Stomach smooth muscle (tissue), 2 donors: ENCODE results near the gene SLCO4A1.

Experiments used
- H3K27ac ChIP-seq: one replicate; pipeline ENCODE4 v1.7.0; 2013; ENCODE audit warnings: mild to moderate bottlenecking, low read length, inconsistent platforms
- H3K27me3 ChIP-seq, 2 donors: one replicate each; pipeline ENCODE4 v1.7.0; 2013; ENCODE audit warnings: low read length in 2 of 2; ENCODE audit not compliant: insufficient read depth in 2 of 2, control insufficient read depth in 1 of 2
- H3K36me3 ChIP-seq, 2 donors: one replicate each; pipeline ENCODE4 v1.7.0; 2013; ENCODE audit warnings: low read length in 2 of 2; ENCODE audit not compliant: control insufficient read depth in 2 of 2, insufficient read depth in 2 of 2
- H3K4me1 ChIP-seq: one replicate; pipeline ENCODE4 v1.7.0; 2013; ENCODE audit warnings: low read length; ENCODE audit not compliant: control insufficient read depth, insufficient read depth
- H3K4me3 ChIP-seq, 2 donors: one replicate each; pipeline ENCODE4 v1.7.0; 2013; ENCODE audit warnings: low read length in 2 of 2
- H3K9ac ChIP-seq, 2 donors: one replicate each; pipeline ENCODE4 v1.7.0; 2013; ENCODE audit warnings: low read length in 2 of 2, mild to moderate bottlenecking in 1 of 2
- H3K9me3 ChIP-seq, 2 donors: one replicate each; pipeline ENCODE4 v1.7.0; 2013; ENCODE audit warnings: low read length in 2 of 2; ENCODE audit not compliant: control insufficient read depth in 2 of 2
- donor health status: healthy.
- donor health status: Pancreatic carcinoma.

Gene SLCO4A1

GRCh38 chr20:62615750-62616251, 26.5 kb upstream of the SLCO4A1 start:
- Histone ChIP-seq H3K4me1 (peaks cover 8% of the 10 kb centered on the region), H3K4me3 (no peak overlapping the region), H3K9me3 (peaks cover 0 to 6% of the 10 kb centered on the region in 2 donors), H3K9ac (no peak overlapping the region), H3K27me3 (peaks cover 4 to 5% of the 10 kb centered on the region in 2 donors), H3K36me3 (no peaks in the 10 kb centered on the region), H3K27ac (no peak overlapping the region)

- Histone ChIP-seq H3K9me3 (no peaks in the 10 kb centered on the region), H3K4me3 (no peak overlapping the region), H3K9ac (peak overlapping the region in 1 of 2 donors; percentile 9), H3K36me3 (no peaks in the 10 kb centered on the region), H3K27me3 (peaks cover 2% of the 10 kb centered on the region in 2 donors), H3K4me1 (peaks cover 8% of the 10 kb centered on the region), H3K27ac (no peak overlapping the region)
Observed at GRCh38 chr20:62616728-62617621, 25.3 kb upstream of the SLCO4A1 start.

- H3K9ac ChIP-seq: no peak overlapping the region
- H3K27ac ChIP-seq: no peak overlapping the region
- no peak overlapping the region for H3K4me3 ChIP-seq
- peaks cover 12% of the 10 kb centered on the region for H3K4me1 ChIP-seq
- peaks cover 2% of the 10 kb centered on the region in 2 donors for H3K27me3 ChIP-seq
- no peaks in the 10 kb centered on the region for H3K36me3 ChIP-seq
- H3K9me3 ChIP-seq: no peaks in the 10 kb centered on the region
Observed at GRCh38 chr20:62617711-62618483, 24.4 kb upstream of the SLCO4A1 start.

- peaks cover 21% of the 10 kb centered on the region for H3K4me1 ChIP-seq
Observed at GRCh38 chr20:62618611-62619529, 23.4 kb upstream of the SLCO4A1 start.

GRCh38 chr20:62620625-62621024, 21.7 kb upstream of the SLCO4A1 start:
- Histone ChIP-seq H3K9me3 (no peaks in the 10 kb centered on the region), H3K36me3 (no peaks in the 10 kb centered on the region), H3K27me3 (peaks cover 2% of the 10 kb centered on the region in 2 donors), H3K27ac (no peak overlapping the region), H3K9ac (no peak overlapping the region), H3K4me3 (no peak overlapping the region), H3K4me1 (peaks cover 32% of the 10 kb centered on the region)

More at GRCh38 chr20:62618611-62619529, 23.4 kb upstream of the SLCO4A1 start:
- H3K27ac ChIP-seq: no peak overlapping the region
- H3K4me3 ChIP-seq: no peak overlapping the region
- no peaks in the 10 kb centered on the region for H3K36me3 ChIP-seq
- H3K9me3 ChIP-seq: no peaks in the 10 kb centered on the region
- no peak overlapping the region for H3K9ac ChIP-seq
- H3K27me3 ChIP-seq: peaks cover 2% of the 10 kb centered on the region in 2 donors

GRCh38 chr20:62621251-62622110, 20.8 kb upstream of the SLCO4A1 start:
- H3K27ac ChIP-seq: no peak overlapping the region
- H3K4me1 ChIP-seq: peaks cover 32% of the 10 kb centered on the region
- no peaks in the 10 kb centered on the region for H3K9me3 ChIP-seq
- H3K4me3 ChIP-seq: no peak overlapping the region
- H3K27me3 ChIP-seq: peaks cover 2% of the 10 kb centered on the region in 2 donors
- no peaks in the 10 kb centered on the region for H3K36me3 ChIP-seq
- H3K9ac ChIP-seq: no peak overlapping the region

- Histone ChIP-seq H3K36me3 (no peaks in the 10 kb centered on the region), H3K27me3 (peaks cover 2% of the 10 kb centered on the region in 2 donors)
Observed at GRCh38 chr20:62622178-62622876, 20.0 kb upstream of the SLCO4A1 start.

GRCh38 chr20:62622877-62623487, 19.3 kb upstream of the SLCO4A1 start:
- peak overlapping the region; percentile 49 for H3K27ac ChIP-seq
- H3K4me1 ChIP-seq: peaks cover 24% of the 10 kb centered on the region
- peak overlapping the region in 1 of 2 donors; percentile 44 for H3K4me3 ChIP-seq
- peak overlapping the region; percentile 13 to 33 for H3K9ac ChIP-seq
- no peaks in the 10 kb centered on the region for H3K36me3 ChIP-seq
- H3K9me3 ChIP-seq: no peaks in the 10 kb centered on the region
- H3K27me3 ChIP-seq: no peaks in the 10 kb centered on the region

More at GRCh38 chr20:62622178-62622876, 20.0 kb upstream of the SLCO4A1 start:
- H3K9me3 ChIP-seq: no peaks in the 10 kb centered on the region
- H3K4me3 ChIP-seq: no peak overlapping the region
- H3K27ac ChIP-seq: peak overlapping the region; percentile 49
- H3K9ac ChIP-seq: no peak overlapping the region
- peaks cover 24% of the 10 kb centered on the region for H3K4me1 ChIP-seq
